Stimulated activated CD8-positive, alpha-beta memory T cell treated with anti-CD3 and anti-CD28 coated beads, Interleukin-7, amount 100 ng/mL, for 1 hour (primary cell): Measurements from ENCODE around the gene EEIG1.

Experiments used
- DNase-seq, 2 donors: peaks; one replicate each; pipeline ENCODE4 v3.0.0-alpha.2; 2020; ENCODE audit warnings: low read depth in 2 of 2

Gene EEIG1

GRCh38 chr9:128001151-128001778 is 20.5 kb upstream of the EEIG1 start:
- no peak for DNase-seq

GRCh38 chr9:127999461-127999860 is 18.7 kb upstream of the EEIG1 start:
- no peak for DNase-seq

GRCh38 chr9:127993721-127994120 is 12.9 kb upstream of the EEIG1 start:
- no peak for DNase-seq

GRCh38 chr9:127991757-127992274 is 11.0 kb upstream of the EEIG1 start:
- DNase-seq = no peak

- no peak for DNase-seq
Measured at GRCh38 chr9:127991017-127991756, 10.4 kb upstream of the EEIG1 start.

- DNase-seq = no peak
Measured at GRCh38 chr9:127990554-127990953, 9.8 kb upstream of the EEIG1 start.

- no peak for DNase-seq
Measured at GRCh38 chr9:127989094-127989493, 8.3 kb upstream of the EEIG1 start.

GRCh38 chr9:127987103-127987614 is 6.4 kb upstream of the EEIG1 start:
- no peak for DNase-seq

GRCh38 chr9:127985011-127985410 is 4.2 kb upstream of the EEIG1 start:
- no peak for DNase-seq

GRCh38 chr9:127983847-127984289 is 3.1 kb upstream of the EEIG1 start:
- no peak for DNase-seq

- DNase-seq = no peak
Measured at GRCh38 chr9:127982912-127983311, 2.1 kb upstream of the EEIG1 start.

- DNase-seq = no peak
Measured at GRCh38 chr9:127981559-127982121, 851 bp upstream of the EEIG1 start.

GRCh38 chr9:127980060-127980705 is 606 bp downstream of the EEIG1 start:
- DNase-seq = no peak

- DNase-seq = no peak
Measured at GRCh38 chr9:127979333-127980059, 1.3 kb downstream of the EEIG1 start.

- DNase-seq = no peak
Measured at GRCh38 chr9:127979015-127979332, 1.8 kb downstream of the EEIG1 start.

- no peak for DNase-seq
Measured at GRCh38 chr9:127977884-127978647, 2.7 kb downstream of the EEIG1 start.

GRCh38 chr9:127977009-127977883 is 3.5 kb downstream of the EEIG1 start:
- no peak for DNase-seq

GRCh38 chr9:127976498-127976897 is 4.3 kb downstream of the EEIG1 start:
- no peak for DNase-seq

GRCh38 chr9:127975376-127976315 is 5.1 kb downstream of the EEIG1 start:
- DNase-seq = no peak
